ENCODE data around the gene PDIA4.
"Not testable (repeated sequence)": the region's sequence is repeated elsewhere in the genome, so short reads cannot be mapped to it uniquely, and the experiment has no call there.

The PDIA4 gene

GRCh38 chr7:148987751-148988512 lies 40.4 kb downstream of the PDIA4 start:
- Histone ChIP-seq H3K9me3 (ENCODE audit: control insufficient read depth, low read length) (no peaks in the 10 kb centered on the region), H3K4me1 (ENCODE audit: control insufficient read depth, insufficient read depth, low read length, poor library complexity, severe bottlenecking) (peaks cover 6% of the 10 kb centered on the region), H3K4me3 (ENCODE audit: extremely low read depth, insufficient read depth, low read length, poor library complexity, severe bottlenecking) (peak overlapping the region; percentile 60), H3K36me3 (ENCODE audit: control insufficient read depth, insufficient read depth, low read length) (no peaks in the 10 kb centered on the region), H3K27ac (ENCODE audit: low read depth, low read length, severe bottlenecking) (peak overlapping the region; percentile 93)
- 8 to 15% methylated on average over 9 of the region's 9 CpGs for WGBS, 2 experiments (ENCODE audit: insufficient coverage in 2 of 2)

DNA sequence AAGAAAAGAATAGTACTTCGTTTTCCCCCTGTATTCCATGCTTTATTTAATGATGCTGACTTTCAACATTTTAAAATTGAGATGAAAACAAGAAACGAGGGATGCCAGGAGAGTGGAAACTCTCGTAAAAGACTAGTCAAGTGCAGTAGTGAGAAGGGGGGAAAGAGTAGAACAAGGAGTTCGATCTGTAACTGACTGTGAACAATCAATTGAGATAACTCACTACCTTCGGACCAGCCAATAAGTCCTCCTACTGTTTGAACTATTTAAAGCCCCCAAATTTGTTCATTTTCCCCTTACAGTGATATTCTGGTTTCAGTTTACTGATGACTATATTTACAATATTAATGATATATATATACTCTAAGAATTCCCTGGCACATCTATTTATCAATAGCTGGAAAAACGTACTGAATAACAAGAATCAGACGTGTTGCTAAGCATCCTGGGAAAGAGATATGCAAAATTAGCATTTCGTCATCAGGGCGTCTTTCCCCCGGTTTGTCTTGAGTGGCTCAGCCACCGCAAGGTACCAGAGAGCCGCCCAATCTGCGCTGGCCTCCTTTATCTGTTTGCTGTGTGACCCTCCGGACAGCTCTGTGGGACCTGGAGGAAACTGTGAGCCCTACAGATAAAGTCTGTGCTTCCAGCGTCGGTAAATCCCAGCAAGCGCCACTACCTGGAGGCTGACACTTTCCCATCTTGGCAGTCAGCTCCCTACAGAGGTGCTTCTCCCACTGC lies 41.1 kb downstream of the PDIA4 start:
- Histone ChIP-seq H3K4me1 (ENCODE audit: control insufficient read depth, insufficient read depth, low read length, poor library complexity, severe bottlenecking) (peaks cover 6% of the 10 kb centered on the region), H3K27ac (ENCODE audit: low read depth, low read length, severe bottlenecking) (peak overlapping the region; percentile 93), H3K4me3 (ENCODE audit: extremely low read depth, insufficient read depth, low read length, poor library complexity, severe bottlenecking) (peak overlapping the region; percentile 60), H3K9me3 (ENCODE audit: control insufficient read depth, low read length) (no peaks in the 10 kb centered on the region), H3K36me3 (ENCODE audit: control insufficient read depth, insufficient read depth, low read length) (no peaks in the 10 kb centered on the region)
- 0% methylated on average over 12 to 14 of the region's 17 CpGs for WGBS, 2 experiments (ENCODE audit: insufficient coverage in 2 of 2)

DNA sequence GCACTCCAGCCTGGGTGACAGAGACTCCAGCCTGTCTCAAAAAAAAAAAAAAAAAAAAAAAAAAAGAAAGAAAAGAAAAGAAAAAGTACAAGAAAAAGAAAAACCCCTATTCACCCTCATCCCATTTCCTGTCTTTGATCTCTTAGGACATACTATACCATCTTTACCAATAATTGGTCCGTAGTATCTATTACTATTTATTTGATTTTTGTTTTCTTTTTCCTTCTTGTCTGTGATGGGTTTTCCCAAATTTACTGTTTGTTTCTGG lies 41.6 kb downstream of the PDIA4 start:
- H3K4me3 ChIP-seq (ENCODE audit: extremely low read depth, insufficient read depth, low read length, poor library complexity, severe bottlenecking): peak overlapping the region; percentile 10
- no peak overlapping the region for H3K27ac ChIP-seq (ENCODE audit: low read depth, low read length, severe bottlenecking)
- H3K9me3 ChIP-seq (ENCODE audit: control insufficient read depth, low read length): no peaks in the 10 kb centered on the region
- WGBS, 2 experiments (ENCODE audit: insufficient coverage in 2 of 2): no CpG with 5 or more reads among the region's 1 CpG
- peaks cover 6% of the 10 kb centered on the region for H3K4me1 ChIP-seq (ENCODE audit: control insufficient read depth, insufficient read depth, low read length, poor library complexity, severe bottlenecking)
- H3K36me3 ChIP-seq (ENCODE audit: control insufficient read depth, insufficient read depth, low read length): no peaks in the 10 kb centered on the region

GRCh38 chr7:148983200-148984146 lies 44.8 kb downstream of the PDIA4 start:
- peak overlapping the region; percentile 96 for H3K27ac ChIP-seq (ENCODE audit: low read depth, low read length, severe bottlenecking)

GRCh38 chr7:148982654-148983199 lies 45.6 kb downstream of the PDIA4 start:
- Histone ChIP-seq H3K4me3 (ENCODE audit: extremely low read depth, insufficient read depth, low read length, poor library complexity, severe bottlenecking) (peak overlapping the region; percentile 65), H3K27ac (ENCODE audit: low read depth, low read length, severe bottlenecking) (peak overlapping the region; percentile 96), H3K9me3 (ENCODE audit: control insufficient read depth, low read length) (no peaks in the 10 kb centered on the region), H3K36me3 (ENCODE audit: control insufficient read depth, insufficient read depth, low read length) (no peaks in the 10 kb centered on the region), H3K4me1 (ENCODE audit: control insufficient read depth, insufficient read depth, low read length, poor library complexity, severe bottlenecking) (no peaks in the 10 kb centered on the region)
- WGBS, 2 experiments (ENCODE audit: insufficient coverage in 2 of 2): 0 to 3% methylated on average over 6 to 14 of the region's 23 CpGs

More at GRCh38 chr7:148983200-148984146, 44.8 kb downstream of the PDIA4 start:
- WGBS, 2 experiments (ENCODE audit: insufficient coverage in 2 of 2): 9 to 38% methylated on average over 2 to 13 of the region's 38 CpGs
- Histone ChIP-seq H3K36me3 (ENCODE audit: control insufficient read depth, insufficient read depth, low read length) (no peaks in the 10 kb centered on the region), H3K9me3 (ENCODE audit: control insufficient read depth, low read length) (no peaks in the 10 kb centered on the region), H3K4me1 (ENCODE audit: control insufficient read depth, insufficient read depth, low read length, poor library complexity, severe bottlenecking) (peaks cover 2% of the 10 kb centered on the region), H3K4me3 (ENCODE audit: extremely low read depth, insufficient read depth, low read length, poor library complexity, severe bottlenecking) (peak overlapping the region; percentile 65)

DNA sequence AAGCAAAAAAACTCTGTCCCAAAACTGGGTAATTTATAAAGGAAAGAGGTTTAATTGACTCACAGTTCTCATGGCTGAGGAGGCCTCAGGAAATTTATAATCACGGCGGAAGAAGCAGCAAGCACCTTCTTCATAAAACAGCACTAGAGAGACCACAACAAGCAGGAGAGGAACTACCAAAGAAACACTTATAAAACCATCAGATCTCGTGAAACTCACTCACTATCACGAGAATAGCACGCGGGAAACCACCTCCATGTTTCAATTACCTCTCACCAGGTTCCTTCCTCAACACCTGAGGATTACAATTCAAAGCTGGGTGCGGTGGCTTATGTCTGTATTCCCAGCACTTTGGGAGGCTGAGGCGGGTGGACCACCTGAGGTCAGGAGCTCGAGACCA lies 48.5 kb downstream of the PDIA4 start:
- H3K4me1 ChIP-seq (ENCODE audit: control insufficient read depth, insufficient read depth, low read length, poor library complexity, severe bottlenecking): no peaks in the 10 kb centered on the region
- no peaks in the 10 kb centered on the region for H3K9me3 ChIP-seq (ENCODE audit: control insufficient read depth, low read length)
- no peak overlapping the region for H3K27ac ChIP-seq (ENCODE audit: low read depth, low read length, severe bottlenecking)
- H3K36me3 ChIP-seq (ENCODE audit: control insufficient read depth, insufficient read depth, low read length): no peaks in the 10 kb centered on the region
- 85 to 92% methylated on average over 4 to 8 of the region's 9 CpGs for WGBS, 2 experiments (ENCODE audit: insufficient coverage in 2 of 2)
- H3K4me3 ChIP-seq (ENCODE audit: extremely low read depth, insufficient read depth, low read length, poor library complexity, severe bottlenecking): no peak overlapping the region

- WGBS, 2 experiments (ENCODE audit: insufficient coverage in 2 of 2): 88 to 100% methylated on average over 1 to 4 of the region's 7 CpGs
- H3K4me1 ChIP-seq (ENCODE audit: control insufficient read depth, insufficient read depth, low read length, poor library complexity, severe bottlenecking); H3K4me3 ChIP-seq (ENCODE audit: extremely low read depth, insufficient read depth, low read length, poor library complexity, severe bottlenecking); H3K9me3 ChIP-seq (ENCODE audit: control insufficient read depth, low read length); H3K36me3 ChIP-seq (ENCODE audit: control insufficient read depth, insufficient read depth, low read length); H3K27ac ChIP-seq (ENCODE audit: low read depth, low read length, severe bottlenecking): not testable (repeated sequence)
Observed at GRCh38 chr7:148979072-148979471, 49.2 kb downstream of the PDIA4 start.

DNA sequence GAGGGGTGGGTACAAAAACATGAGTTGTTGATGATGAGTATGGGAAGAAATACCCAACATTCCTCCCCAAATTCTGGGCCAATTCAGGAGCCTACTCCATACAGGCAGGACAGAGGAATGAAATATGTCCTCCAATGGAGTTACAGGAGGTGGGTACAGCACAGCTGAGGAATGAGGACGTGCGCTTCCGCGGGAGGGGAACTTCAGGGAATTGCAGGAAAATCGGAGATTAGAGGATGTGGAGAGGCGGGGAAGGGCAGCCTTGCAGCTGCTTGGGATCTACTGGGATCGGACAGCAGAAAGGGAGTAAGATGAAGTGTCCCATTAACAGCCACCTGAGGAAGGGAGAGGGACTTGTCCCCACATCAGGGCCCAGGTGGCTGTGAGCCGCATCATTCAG lies 50.2 kb downstream of the PDIA4 start:
- H3K27ac ChIP-seq (ENCODE audit: low read depth, low read length, severe bottlenecking): no peak overlapping the region
- no peak overlapping the region for H3K4me3 ChIP-seq (ENCODE audit: extremely low read depth, insufficient read depth, low read length, poor library complexity, severe bottlenecking)
- no peaks in the 10 kb centered on the region for H3K9me3 ChIP-seq (ENCODE audit: control insufficient read depth, low read length)
- H3K4me1 ChIP-seq (ENCODE audit: control insufficient read depth, insufficient read depth, low read length, poor library complexity, severe bottlenecking): no peaks in the 10 kb centered on the region
- no peaks in the 10 kb centered on the region for H3K36me3 ChIP-seq (ENCODE audit: control insufficient read depth, insufficient read depth, low read length)
- 78 to 89% methylated on average over 5 to 6 of the region's 8 CpGs for WGBS, 2 experiments (ENCODE audit: insufficient coverage in 2 of 2)

- Histone ChIP-seq H3K9me3 (ENCODE audit: control insufficient read depth, low read length) (no peaks in the 10 kb centered on the region), H3K36me3 (ENCODE audit: control insufficient read depth, insufficient read depth, low read length) (no peaks in the 10 kb centered on the region), H3K4me3 (ENCODE audit: extremely low read depth, insufficient read depth, low read length, poor library complexity, severe bottlenecking) (no peak overlapping the region), H3K27ac (ENCODE audit: low read depth, low read length, severe bottlenecking) (no peak overlapping the region), H3K4me1 (ENCODE audit: control insufficient read depth, insufficient read depth, low read length, poor library complexity, severe bottlenecking) (no peaks in the 10 kb centered on the region)
- WGBS, 2 experiments (ENCODE audit: insufficient coverage in 2 of 2): 76 to 100% methylated on average over 1 to 2 of the region's 3 CpGs
Observed at GRCh38 chr7:148975896-148976295, 52.4 kb downstream of the PDIA4 start.

- H3K4me1 ChIP-seq (ENCODE audit: control insufficient read depth, insufficient read depth, low read length, poor library complexity, severe bottlenecking): no peaks in the 10 kb centered on the region
- H3K9me3 ChIP-seq (ENCODE audit: control insufficient read depth, low read length): no peaks in the 10 kb centered on the region
- WGBS, 2 experiments (ENCODE audit: insufficient coverage in 2 of 2): 100% methylated on average over 3 of the region's 6 CpGs; no CpG with 5 or more reads in 1 of the 2 experiments
- no peaks in the 10 kb centered on the region for H3K36me3 ChIP-seq (ENCODE audit: control insufficient read depth, insufficient read depth, low read length)
- H3K27ac ChIP-seq (ENCODE audit: low read depth, low read length, severe bottlenecking): no peak overlapping the region
- H3K4me3 ChIP-seq (ENCODE audit: extremely low read depth, insufficient read depth, low read length, poor library complexity, severe bottlenecking): no peak overlapping the region
Observed at GRCh38 chr7:148973256-148973655, 55.0 kb downstream of the PDIA4 start.
